Activated naive CD4-positive, alpha-beta T cell treated with anti-CD3 and anti-CD28 coated beads for 36 hours (primary cell): ENCODE data around the gene KLHDC4. TPM values are rescaled to one million over a fixed set of nuclear protein-coding genes. Genes with fewer than 3 reads are reported as not detected.
A peak's percentile ranks its signal among the peaks of the same experiment; 100 is the strongest.

ENCODE experiments used
- CTCF ChIA-PET: fragments of 350-600 bp; sonication (Branson Sonifier 250); formaldehyde crosslinking; loops from one replicate; lab custom pipeline; 2021; ENCODE audit warnings: antibody characterized with exemption; lab: Charles Lee
- DNase-seq: peaks from one replicate; pipeline ENCODE4 v3.0.0-alpha.2; 2020
- H3K27ac Mint-ChIP-seq: one replicate; pipeline ENCODE4 v1.8.0; 2021; ENCODE audit warnings: mild to moderate bottlenecking, mixed read lengths
- H3K27me3 Mint-ChIP-seq: one replicate; pipeline ENCODE4 v1.8.0; 2021; ENCODE audit warnings: low read depth, mixed read lengths
- H3K36me3 Mint-ChIP-seq: one replicate; pipeline ENCODE4 v1.8.0; 2021; ENCODE audit warnings: low read depth, mixed read lengths
- H3K4me1 Mint-ChIP-seq: one replicate; pipeline ENCODE4 v1.8.0; 2021; ENCODE audit warnings: low read depth, mixed read lengths
- H3K4me3 Mint-ChIP-seq: one replicate; pipeline ENCODE4 v1.8.0; 2021; ENCODE audit warnings: mild to moderate bottlenecking, moderate library complexity, mixed read lengths
- H3K9me3 Mint-ChIP-seq: one replicate; pipeline ENCODE4 v1.8.0; 2021; ENCODE audit warnings: mixed read lengths
- intact Hi-C: fragments of 100-400 bp; cut with micrococcal nuclease; formaldehyde crosslinking; loops from one replicate; pipeline ENCODE4 v1.15.1; 2023
- total RNA-seq, 2 experiments: library from RNA; stranded (reverse); gene quantifications; one replicate each; pipeline ENCODE4 v1.2.3, GENCODE V29; 2021

Gene KLHDC4
- total RNA-seq, 2 experiments from 2014 or later, result 56.2 to 62.4 TPM

DNA sequence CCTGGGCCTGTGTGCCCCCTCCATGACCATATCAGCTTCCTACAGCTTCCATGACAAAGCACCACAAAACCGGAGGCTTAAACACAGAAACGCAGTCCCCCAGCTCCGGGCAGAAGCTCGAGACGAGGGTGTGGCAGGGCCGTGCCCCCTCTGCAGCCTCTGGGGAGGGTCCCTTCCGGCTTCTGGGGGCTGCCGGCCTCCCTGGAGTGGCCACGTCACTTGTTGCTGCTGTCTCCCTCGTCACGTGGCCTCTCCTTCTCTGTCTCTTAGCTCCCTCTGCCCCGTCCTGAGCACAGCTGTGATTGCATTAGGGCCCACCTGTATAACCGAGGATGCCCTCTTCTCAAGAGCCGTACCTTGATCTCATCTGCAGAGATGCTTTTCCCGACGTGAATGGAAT lies 98.9 kb downstream of the KLHDC4 start:
- Mint-ChIP-seq H3K27me3 (peaks cover 5% of the 10 kb centered on the region), H3K9me3 (no peaks in the 10 kb centered on the region), H3K4me3 (no peak overlapping the region), H3K4me1 (no peaks in the 10 kb centered on the region), H3K36me3 (no peaks in the 10 kb centered on the region), H3K27ac (no peak overlapping the region)
- DNase-seq, result no peak
- CTCF ChIA-PET, result no interaction called here
- intact Hi-C loops, result no loop called here

GRCh38 chr16:87665193-87665592 lies 100.6 kb downstream of the KLHDC4 start:
- intact Hi-C loops, result no loop called here
- H3K27ac Mint-ChIP-seq, result no peak overlapping the region
- H3K4me3 Mint-ChIP-seq, result no peak overlapping the region
- no peaks in the 10 kb centered on the region for H3K36me3 Mint-ChIP-seq
- no peak for DNase-seq
- peaks cover 10% of the 10 kb centered on the region for H3K27me3 Mint-ChIP-seq
- H3K9me3 Mint-ChIP-seq, result no peaks in the 10 kb centered on the region
- CTCF ChIA-PET, result interaction anchor here (0.6 kb wide), 1 partner anchor 102 kb away, joined by 3 read pairs; no protein-coding TSS in a partner anchor
- no peaks in the 10 kb centered on the region for H3K4me1 Mint-ChIP-seq

DNA sequence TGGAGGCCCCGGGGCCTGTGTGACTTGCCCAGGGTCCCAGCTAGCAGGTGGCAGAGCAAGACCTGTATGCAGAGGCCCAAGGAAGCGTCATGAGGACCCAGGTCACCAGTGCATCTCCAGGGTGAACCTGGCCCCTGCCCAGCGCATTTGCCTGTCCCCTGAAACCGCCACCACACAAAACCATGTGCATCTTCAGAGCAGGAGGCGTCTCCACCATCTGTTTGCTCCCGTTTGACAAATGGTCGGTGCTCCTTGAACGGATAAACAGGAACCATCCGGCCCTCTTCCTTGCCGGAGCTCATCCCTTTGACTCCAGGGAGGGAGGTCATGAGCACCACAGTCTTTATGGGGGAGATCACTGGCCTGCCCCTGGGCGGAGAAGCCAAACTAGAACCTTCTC lies 101.0 kb downstream of the KLHDC4 start:
- intact Hi-C loops, result no loop called here
- Mint-ChIP-seq H3K4me1 (no peaks in the 10 kb centered on the region), H3K27me3 (peaks cover 10% of the 10 kb centered on the region), H3K36me3 (no peaks in the 10 kb centered on the region), H3K27ac (no peak overlapping the region), H3K4me3 (no peak overlapping the region), H3K9me3 (no peaks in the 10 kb centered on the region)
- DNase-seq, result no peak
- CTCF ChIA-PET, result interaction anchor here (0.6 kb wide), 1 partner anchor 102 kb away, joined by 3 read pairs; no protein-coding TSS in a partner anchor

DNA sequence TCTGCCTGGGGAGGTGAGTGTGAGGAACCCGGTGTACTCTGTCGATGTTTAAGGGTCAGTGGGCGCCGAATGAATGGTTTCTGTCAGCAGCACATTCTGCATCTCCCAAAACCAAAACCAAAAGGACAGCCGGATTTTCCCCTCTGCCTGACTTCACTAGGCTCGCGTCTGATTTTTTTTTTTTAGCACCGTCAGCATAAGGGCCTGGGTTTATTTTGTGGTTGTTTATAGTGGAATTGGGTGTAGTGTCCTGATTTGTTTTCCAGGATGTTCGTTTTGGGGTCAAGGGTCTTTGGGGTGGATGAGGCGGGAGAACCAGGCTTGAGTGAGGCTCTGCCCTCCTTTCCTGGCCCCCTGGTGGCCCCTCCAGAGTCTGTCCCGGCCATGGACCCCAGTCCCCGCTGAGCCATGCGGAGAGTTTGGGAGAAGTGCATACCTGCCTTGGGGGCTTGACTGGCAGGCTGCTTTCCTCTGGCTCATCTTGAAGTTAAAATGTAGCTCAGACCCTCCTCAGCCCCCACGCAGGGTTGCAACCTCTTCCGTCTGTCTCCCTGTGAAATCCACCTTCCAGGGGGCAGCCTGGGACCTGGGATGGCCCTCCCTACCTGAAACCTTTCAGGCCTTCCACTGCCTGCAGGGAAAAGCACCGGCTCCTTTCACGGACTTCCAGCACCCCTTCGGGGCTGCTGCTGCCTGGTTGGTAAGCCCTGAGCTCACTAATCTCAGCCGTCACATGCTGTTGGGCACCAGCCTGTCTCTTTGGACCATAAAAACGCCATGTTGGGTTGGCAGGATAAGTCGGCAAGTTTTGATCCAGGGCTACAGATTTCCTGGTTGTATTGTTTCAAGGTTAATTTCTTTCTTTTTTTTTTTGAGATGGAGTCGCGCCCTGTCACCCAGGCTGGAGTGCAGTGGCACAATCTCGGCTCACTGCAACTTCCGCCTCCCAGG lies 103.3 kb downstream of the KLHDC4 start:
- peaks cover 10% of the 10 kb centered on the region for H3K27me3 Mint-ChIP-seq
- no peak for DNase-seq
- no peaks in the 10 kb centered on the region for H3K4me1 Mint-ChIP-seq
- intact Hi-C loops, result no loop called here
- H3K4me3 Mint-ChIP-seq, result no peak overlapping the region
- no peaks in the 10 kb centered on the region for H3K9me3 Mint-ChIP-seq
- H3K27ac Mint-ChIP-seq, result no peak overlapping the region
- H3K36me3 Mint-ChIP-seq, result no peaks in the 10 kb centered on the region
- CTCF ChIA-PET, result no interaction called here

- Mint-ChIP-seq H3K27ac (no peak overlapping the region), H3K4me1 (no peaks in the 10 kb centered on the region), H3K4me3 (no peak overlapping the region), H3K9me3 (no peaks in the 10 kb centered on the region), H3K36me3 (no peaks in the 10 kb centered on the region), H3K27me3 (peaks cover 10% of the 10 kb centered on the region)
- CTCF ChIA-PET, result no interaction called here
- intact Hi-C loops, result no loop called here
- DNase-seq, result peak; percentile 36
Observed at GRCh38 chr16:87661561-87661960, 104.2 kb downstream of the KLHDC4 start.

GRCh38 chr16:87658564-87659225 lies 107.1 kb downstream of the KLHDC4 start:
- Mint-ChIP-seq H3K36me3 (no peaks in the 10 kb centered on the region), H3K4me3 (no peak overlapping the region), H3K4me1 (no peaks in the 10 kb centered on the region), H3K27me3 (peaks cover 8% of the 10 kb centered on the region), H3K9me3 (no peaks in the 10 kb centered on the region), H3K27ac (no peak overlapping the region)
- intact Hi-C loops, result loop anchor here (10.0 kb wide), 1 partner anchor 106 kb away; the partner anchor contains the start of gene KLHDC4
- DNase-seq, result no peak
- CTCF ChIA-PET, result interaction anchor here (0.7 kb wide), 1 partner anchor 148 kb away, joined by 3 read pairs; no protein-coding TSS in a partner anchor

Other genes with a start within 250 kb of the KLHDC4 start
- under 1 TPM; 0.07 to 0.14 TPM for gene JPH3, start 163.5 kb downstream of the KLHDC4 start, total RNA-seq
- 100 to 1,000 TPM; 343 to 346 TPM for gene SLC7A5, start 103.5 kb upstream of the KLHDC4 start, total RNA-seq
- gene CA5A, start 170.5 kb upstream of the KLHDC4 start, total RNA-seq, result not detected
- 10 to 100 TPM; 35.1 to 38.6 TPM for gene BANP, start 185.4 kb upstream of the KLHDC4 start, total RNA-seq